ENCODE data around the gene LRRC30.
"Not testable (repeated sequence)": the region's sequence is repeated elsewhere in the genome, so short reads cannot be mapped to it uniquely, and the experiment has no call there.

LRRC30 gene

GRCh38 chr18:7230626-7231349, at the start of gene LRRC30:
TSS of gene LRRC30 (plus strand) at chr18:7231089. CDS start at chr18:7231139, 50 bp downstream.
- DNase-seq (ENCODE audit: low read depth in 2 of 2), result no peak

- DNase-seq (ENCODE audit: low read depth in 2 of 2), result no peak
These were observed 45.2 kb upstream of the LRRC30 start for GRCh38 chr18:7185701-7186100.

- DNase-seq (ENCODE audit: low read depth in 2 of 2), result no peak
These were observed 40.2 kb upstream of the LRRC30 start for GRCh38 chr18:7190547-7191156.

GRCh38 chr18:7191736-7192135, 39.2 kb upstream of the LRRC30 start:
- DNase-seq (ENCODE audit: low read depth in 2 of 2), result no peak

- no peak for DNase-seq (ENCODE audit: low read depth in 2 of 2)
These were observed 35.6 kb upstream of the LRRC30 start for GRCh38 chr18:7195266-7195665.

GRCh38 chr18:7196421-7196820, 34.5 kb upstream of the LRRC30 start:
- no peak for DNase-seq (ENCODE audit: low read depth in 2 of 2)

GRCh38 chr18:7197854-7198253, 33.0 kb upstream of the LRRC30 start:
- DNase-seq (ENCODE audit: low read depth in 2 of 2), result no peak

GRCh38 chr18:7198326-7198725, 32.6 kb upstream of the LRRC30 start:
- no peak for DNase-seq (ENCODE audit: low read depth in 2 of 2)

GRCh38 chr18:7201096-7201495, 29.8 kb upstream of the LRRC30 start:
- no peak for DNase-seq (ENCODE audit: low read depth in 2 of 2)

- no peak for DNase-seq (ENCODE audit: low read depth in 2 of 2)
These were observed 28.7 kb upstream of the LRRC30 start for GRCh38 chr18:7202169-7202568.

GRCh38 chr18:7203601-7204000, 27.3 kb upstream of the LRRC30 start:
- DNase-seq (ENCODE audit: low read depth in 2 of 2), result not testable (repeated sequence)

GRCh38 chr18:7205346-7205745, 25.5 kb upstream of the LRRC30 start:
- no peak for DNase-seq (ENCODE audit: low read depth in 2 of 2)

GRCh38 chr18:7206217-7206616, 24.7 kb upstream of the LRRC30 start:
- DNase-seq (ENCODE audit: low read depth in 2 of 2), result no peak

GRCh38 chr18:7207366-7207915, 23.4 kb upstream of the LRRC30 start:
- no peak for DNase-seq (ENCODE audit: low read depth in 2 of 2)

GRCh38 chr18:7221424-7222155, 9.3 kb upstream of the LRRC30 start:
- no peak for DNase-seq (ENCODE audit: low read depth in 2 of 2)

- DNase-seq (ENCODE audit: low read depth in 2 of 2), result no peak
These were observed 6.7 kb upstream of the LRRC30 start for GRCh38 chr18:7224198-7224597.

GRCh38 chr18:7232218-7232617, 1.3 kb downstream of the LRRC30 start:
- no peak for DNase-seq (ENCODE audit: low read depth in 2 of 2)

- no peak for DNase-seq (ENCODE audit: low read depth in 2 of 2)
These were observed 2.4 kb downstream of the LRRC30 start for GRCh38 chr18:7233134-7233810.

GRCh38 chr18:7234091-7234490, 3.2 kb downstream of the LRRC30 start:
- DNase-seq (ENCODE audit: low read depth in 2 of 2), result no peak

- DNase-seq (ENCODE audit: low read depth in 2 of 2), result no peak
These were observed 4.1 kb downstream of the LRRC30 start for GRCh38 chr18:7234956-7235355.

- no peak for DNase-seq (ENCODE audit: low read depth in 2 of 2)
These were observed 5.2 kb downstream of the LRRC30 start for GRCh38 chr18:7236072-7236471.

GRCh38 chr18:7236933-7237332, 6.0 kb downstream of the LRRC30 start:
- DNase-seq (ENCODE audit: low read depth in 2 of 2), result no peak
